OCI-LY7 (cell line): Measurements from ENCODE around the gene CORO7. TPM values are rescaled to one million over a fixed set of nuclear protein-coding genes. Genes with fewer than 3 reads are reported as not detected.
A peak's percentile ranks its signal among the peaks of the same experiment; 100 is the strongest.

Source experiments
- BruUV-seq: library from RNA; stranded (reverse); fragments of 400-500 nt; replicated peaks from 2 replicates; lab custom pipeline; 2021; lab: Mats Ljungman, UMichigan
- CTCF ChIA-PET: fragments of 300-600 bp; sonication (Branson Sonifier 250); formaldehyde crosslinking; loops from one replicate; lab custom pipeline; 2022; ENCODE audit warnings: antibody characterized with exemption; ENCODE audit not compliant: unreplicated experiment; lab: Charles Lee
- POLR2A ChIA-PET: fragments of 300-600 bp; sonication (Branson Sonifier 250); formaldehyde crosslinking; loops from one replicate; lab custom pipeline; 2022; ENCODE audit warnings: antibody characterized with exemption; lab: Charles Lee
- DNase-seq: peaks from one replicate; pipeline ENCODE4 v3.0.0-alpha.2; 2015; ENCODE audit warnings: low spot score
- H2AFZ ChIP-seq: fragments of 200-600 bp; sonication (generic), shearing (Covaris generic); 2 replicates; pipeline ENCODE4 v1.6.1; 2014; ENCODE audit warnings: mild to moderate bottlenecking, antibody characterized with exemption, low read length, moderate library complexity
- H3K27ac ChIP-seq: fragments of 200-600 bp; sonication (generic); 2 replicates; pipeline ENCODE4 v1.5.1; 2014; ENCODE audit warnings: mixed run types, low read depth, mild to moderate bottlenecking, moderate library complexity, low read length, inconsistent platforms; ENCODE audit not compliant: poor library complexity, severe bottlenecking
- H3K36me3 ChIP-seq: fragments of 200-600 bp; sonication (generic); 2 replicates; pipeline ENCODE4 v1.6.1; 2014; ENCODE audit warnings: mild to moderate bottlenecking, antibody characterized with exemption, low read length, moderate library complexity, mixed read lengths; ENCODE audit not compliant: insufficient read depth
- H3K4me1 ChIP-seq: fragments of 200-600 bp; sonication (generic); 2 replicates; pipeline ENCODE4 v1.5.1; 2014; ENCODE audit warnings: mild to moderate bottlenecking, low read length; ENCODE audit not compliant: insufficient read depth, poor library complexity, severe bottlenecking
- H3K4me2 ChIP-seq: fragments of 200-600 bp; sonication (generic); 2 replicates; pipeline ENCODE4 v1.6.1; 2014; ENCODE audit warnings: mild to moderate bottlenecking, low read length
- H3K4me3 ChIP-seq: fragments of 200-600 bp; sonication (generic); 2 replicates; pipeline ENCODE4 v1.5.1; 2014; ENCODE audit warnings: mild to moderate bottlenecking, low read depth, low read length; ENCODE audit not compliant: poor library complexity, severe bottlenecking
- H3K79me2 ChIP-seq: fragments of 200-600 bp; sonication (generic); 2 replicates; pipeline ENCODE4 v1.6.1; 2016; ENCODE audit warnings: low read depth, mild to moderate bottlenecking, low read length, moderate library complexity, mixed read lengths; ENCODE audit not compliant: insufficient read depth
- H3K9me2 ChIP-seq: fragments of 200-600 bp; sonication (generic); 2 replicates; pipeline ENCODE4 v1.6.1; 2016; ENCODE audit warnings: mild to moderate bottlenecking, low read length, mixed read lengths; ENCODE audit not compliant: insufficient read depth
- H3K9me3 ChIP-seq: fragments of 200-600 bp; sonication (generic); 2 replicates; pipeline ENCODE4 v1.6.1; 2014; ENCODE audit warnings: mild to moderate bottlenecking, mixed run types, low read length, mixed read lengths
- H4K20me1 ChIP-seq: fragments of 200-600 bp; sonication (generic); 2 replicates; pipeline ENCODE4 v1.6.1; 2014; ENCODE audit warnings: mild to moderate bottlenecking, antibody characterized with exemption, low read length, moderate library complexity, mixed read lengths; ENCODE audit not compliant: insufficient read depth
- CTCF ChIP-seq: fragments of 200-600 bp; sonication (generic); conservative IDR thresholded peaks from 2 replicates; pipeline ENCODE4 v1.5.1; 2014; ENCODE audit warnings: mild to moderate bottlenecking, antibody characterized with exemption, low read length, moderate library complexity, mixed read lengths
- EZH2phosphoT487 ChIP-seq: fragments of 200-600 bp; sonication (generic); IDR thresholded peaks from 2 replicates; pipeline ENCODE4 v1.6.1; 2018; ENCODE audit warnings: low read depth, borderline replicate concordance, mild to moderate bottlenecking, mixed run types, antibody characterized with exemption, low read length, moderate library complexity, mixed read lengths
- intact Hi-C: fragments of 100-400 bp; cut with micrococcal nuclease; formaldehyde crosslinking; loops from one replicate; pipeline ENCODE4 v1.10.0; 2022; ENCODE audit not compliant: unreplicated experiment
- total RNA-seq, 2 experiments: library from RNA; depleted of rRNA in 1 of 2; stranded (reverse); fragments of >200 nt in 1 of 2; shearing (Covaris generic) in 1 of 2; gene quantifications; 2 replicates each; pipeline ENCODE4 v1.2.3, GENCODE V29; 2014 to 2022

The CORO7 gene
- total RNA-seq, 2 experiments from 2014 or later = 77.2 to 112 TPM

GRCh38 chr16:4414187-4414917, 2.0 kb downstream of the CORO7 start:
- H3K9me2 ChIP-seq = no peaks in the 10 kb centered on the region
- H3K27ac ChIP-seq = peak overlapping the region; percentile 75
- H3K9me3 ChIP-seq = no peaks in the 10 kb centered on the region
- peak; percentile 59 for DNase-seq
- H4K20me1 ChIP-seq = peaks cover 8% of the 10 kb centered on the region
- H2AFZ ChIP-seq = no peak overlapping the region
- BruUV-seq = no TSS peak
- H3K4me3 ChIP-seq = peak overlapping the region; percentile 98
- ChIA-PET POLR2A (interaction anchor here (0.5 kb wide), 1 partner anchor 400 kb away, joined by 3 read pairs; no protein-coding TSS in a partner anchor), CTCF (interaction anchor here (0.5 kb wide), 1 partner anchor 1369 kb away, joined by 3 read pairs; no protein-coding TSS in a partner anchor)
- H3K79me2 ChIP-seq = peaks cover 24% of the 10 kb centered on the region
- peaks cover 30% of the 10 kb centered on the region for H3K4me1 ChIP-seq
- intact Hi-C loops = loop anchor here (10.0 kb wide), 1 partner anchor 200 kb away; the partner anchor contains the start of gene UBALD1
- peak overlapping the region; percentile 99 for H3K4me2 ChIP-seq
- peaks cover 29% of the 10 kb centered on the region for H3K36me3 ChIP-seq
- no peak for TF ChIP-seq CTCF
- no peak for TF ChIP-seq EZH2phosphoT487

GRCh38 chr16:4412854-4413253, 3.5 kb downstream of the CORO7 start:
- Histone ChIP-seq H3K36me3 (peaks cover 42% of the 10 kb centered on the region), H3K4me2 (no peak overlapping the region), H3K79me2 (peaks cover 24% of the 10 kb centered on the region), H3K4me3 (no peak overlapping the region), H3K9me3 (no peaks in the 10 kb centered on the region), H3K9me2 (no peaks in the 10 kb centered on the region), H2AFZ (no peak overlapping the region), H3K27ac (no peak overlapping the region), H3K4me1 (peaks cover 30% of the 10 kb centered on the region), H4K20me1 (peaks cover 8% of the 10 kb centered on the region)
- TF ChIP-seq EZH2phosphoT487 = no peak
- no peak for TF ChIP-seq CTCF
- intact Hi-C loops = loop anchor here (10.0 kb wide), 1 partner anchor 202 kb away; the partner anchor contains the start of gene UBALD1
- no TSS peak for BruUV-seq
- no peak for DNase-seq
- POLR2A ChIA-PET = interaction anchor here (0.6 kb wide), 1 partner anchor 17 kb away, joined by 3 read pairs; no protein-coding TSS in a partner anchor
- CTCF ChIA-PET = interaction anchor here (1.2 kb wide), 1 partner anchor 10 kb away, joined by 7 read pairs; no protein-coding TSS in a partner anchor

- no peak for DNase-seq
- no peaks in the 10 kb centered on the region for H3K9me2 ChIP-seq
- H2AFZ ChIP-seq = no peak overlapping the region
- ChIA-PET CTCF (no interaction called here), POLR2A (no interaction called here)
- no peak for TF ChIP-seq CTCF
- TF ChIP-seq EZH2phosphoT487 = no peak
- H3K4me3 ChIP-seq = no peak overlapping the region
- peaks cover 26% of the 10 kb centered on the region for H3K4me1 ChIP-seq
- H3K27ac ChIP-seq = no peak overlapping the region
- intact Hi-C loops = loop anchor here (10.0 kb wide), 1 partner anchor 203 kb away; the partner anchor contains the start of gene UBALD1
- no TSS peak for BruUV-seq
- H3K4me2 ChIP-seq = no peak overlapping the region
- no peaks in the 10 kb centered on the region for H3K9me3 ChIP-seq
- peaks cover 48% of the 10 kb centered on the region for H3K36me3 ChIP-seq
- H3K79me2 ChIP-seq = peaks cover 24% of the 10 kb centered on the region
- peaks cover 8% of the 10 kb centered on the region for H4K20me1 ChIP-seq
Observed at GRCh38 chr16:4412159-4412558, 4.2 kb downstream of the CORO7 start.
